Activated CD8-positive, alpha-beta T cell treated with anti-CD3 and anti-CD28 coated beads for 36 hours (primary cell): ENCODE results near the gene TSPAN1. TPM values are rescaled to one million over a fixed set of nuclear protein-coding genes. Genes with fewer than 3 reads are reported as not detected.
A peak's percentile ranks its signal among the peaks of the same experiment; 100 is the strongest.

ENCODE experiments used
- ATAC-seq: fragments of 200-7000 bp; cut with Tn5 transposase; one replicate; pipeline ENCODE4 v1.10.0; 2021; ENCODE audit warnings: mild to moderate bottlenecking, moderate library complexity
- CTCF ChIA-PET: fragments of 350-600 bp; sonication (Branson Sonifier 250); formaldehyde crosslinking; loops from one replicate; lab custom pipeline; 2021; ENCODE audit warnings: antibody characterized with exemption; lab: Charles Lee
- POLR2A ChIA-PET: fragments of 350-600 bp; sonication (Branson Sonifier 250); formaldehyde crosslinking; loops from one replicate; lab custom pipeline; 2021; ENCODE audit warnings: antibody characterized with exemption; lab: Charles Lee
- DNase-seq: peaks from one replicate; pipeline ENCODE4 v3.0.0-alpha.2; 2020
- H3K27ac Mint-ChIP-seq: one replicate; pipeline ENCODE4 v1.8.0; 2021; ENCODE audit warnings: mild to moderate bottlenecking, mixed read lengths
- H3K27me3 Mint-ChIP-seq: one replicate; pipeline ENCODE4 v1.8.0; 2021; ENCODE audit warnings: mixed read lengths
- H3K36me3 Mint-ChIP-seq: one replicate; pipeline ENCODE4 v1.8.0; 2021; ENCODE audit warnings: low read depth, mixed read lengths
- H3K4me1 Mint-ChIP-seq: one replicate; pipeline ENCODE4 v1.8.0; 2021; ENCODE audit warnings: low read depth, mixed read lengths
- H3K4me3 Mint-ChIP-seq: one replicate; pipeline ENCODE4 v1.8.0; 2021; ENCODE audit warnings: mild to moderate bottlenecking, moderate library complexity, mixed read lengths
- H3K9me3 Mint-ChIP-seq: one replicate; pipeline ENCODE4 v1.8.0; 2021; ENCODE audit warnings: mixed read lengths
- intact Hi-C: fragments of 100-400 bp; cut with micrococcal nuclease; formaldehyde crosslinking; loops from one replicate; pipeline ENCODE4 v1.10.0; 2022
- total RNA-seq, 2 experiments: library from RNA; stranded (reverse); gene quantifications; one replicate each; pipeline ENCODE4 v1.2.3, GENCODE V29; 2021
- TF ChIP-seq, protein P1 (sequence below): fragments of 200-600 bp; IDR thresholded peaks from one replicate; pipeline ENCODE4 v1.8.0; 2022; ENCODE audit warnings: antibody characterized with exemption, mild to moderate bottlenecking

Gene TSPAN1
- total RNA-seq, 2 experiments from 2014 or later: not detected

DNA sequence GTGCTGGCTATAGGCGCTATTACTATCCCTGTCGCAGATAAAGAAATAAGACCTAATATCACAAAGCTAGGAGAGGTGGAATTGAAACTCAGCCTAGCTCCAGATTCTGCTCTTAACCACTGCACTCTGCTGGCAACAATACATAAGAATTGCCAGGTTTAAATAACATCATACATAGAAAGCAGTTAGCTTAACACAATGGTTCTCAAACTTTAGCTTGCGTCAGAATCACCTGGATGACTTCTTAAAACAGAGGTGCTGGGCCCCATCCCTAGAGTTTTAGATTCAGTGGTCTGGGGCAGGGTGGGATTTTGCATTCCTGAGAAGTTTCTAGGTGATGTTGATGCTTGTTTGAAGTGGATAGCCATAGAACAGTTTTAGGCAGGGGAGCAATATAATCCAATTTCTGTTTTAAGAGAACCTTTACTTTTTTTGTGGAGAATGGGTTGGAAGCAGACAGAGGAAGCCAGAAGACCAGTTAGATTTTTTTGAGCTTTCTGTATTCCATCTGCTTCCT lies 24.4 kb downstream of the TSPAN1 start:
- peaks cover 1% of the 10 kb centered on the region for H3K27me3 Mint-ChIP-seq
- ChIA-PET CTCF (interaction anchor here (1.2 to 2.2 kb wide), 3 partner anchors 18 to 57 kb away, joined by 3 to 21 read pairs (median 3); no protein-coding TSS in a partner anchor), POLR2A (interaction anchor here (0.6 to 1.6 kb wide), 5 partner anchors 12 to 425 kb away, joined by 3 to 5 read pairs (median 3); no protein-coding TSS in a partner anchor)
- no peak for DNase-seq
- TF ChIP-seq, protein P1, sequence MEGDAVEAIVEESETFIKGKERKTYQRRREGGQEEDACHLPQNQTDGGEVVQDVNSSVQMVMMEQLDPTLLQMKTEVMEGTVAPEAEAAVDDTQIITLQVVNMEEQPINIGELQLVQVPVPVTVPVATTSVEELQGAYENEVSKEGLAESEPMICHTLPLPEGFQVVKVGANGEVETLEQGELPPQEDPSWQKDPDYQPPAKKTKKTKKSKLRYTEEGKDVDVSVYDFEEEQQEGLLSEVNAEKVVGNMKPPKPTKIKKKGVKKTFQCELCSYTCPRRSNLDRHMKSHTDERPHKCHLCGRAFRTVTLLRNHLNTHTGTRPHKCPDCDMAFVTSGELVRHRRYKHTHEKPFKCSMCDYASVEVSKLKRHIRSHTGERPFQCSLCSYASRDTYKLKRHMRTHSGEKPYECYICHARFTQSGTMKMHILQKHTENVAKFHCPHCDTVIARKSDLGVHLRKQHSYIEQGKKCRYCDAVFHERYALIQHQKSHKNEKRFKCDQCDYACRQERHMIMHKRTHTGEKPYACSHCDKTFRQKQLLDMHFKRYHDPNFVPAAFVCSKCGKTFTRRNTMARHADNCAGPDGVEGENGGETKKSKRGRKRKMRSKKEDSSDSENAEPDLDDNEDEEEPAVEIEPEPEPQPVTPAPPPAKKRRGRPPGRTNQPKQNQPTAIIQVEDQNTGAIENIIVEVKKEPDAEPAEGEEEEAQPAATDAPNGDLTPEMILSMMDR: no peak
- H3K27ac Mint-ChIP-seq: peak overlapping the region; percentile 15
- H3K4me3 Mint-ChIP-seq: peak overlapping the region; percentile 85
- no peaks in the 10 kb centered on the region for H3K36me3 Mint-ChIP-seq
- H3K9me3 Mint-ChIP-seq: no peaks in the 10 kb centered on the region
- intact Hi-C loops: no loop called here
- H3K4me1 Mint-ChIP-seq: peaks cover 20% of the 10 kb centered on the region
- ATAC-seq: no peak

DNA sequence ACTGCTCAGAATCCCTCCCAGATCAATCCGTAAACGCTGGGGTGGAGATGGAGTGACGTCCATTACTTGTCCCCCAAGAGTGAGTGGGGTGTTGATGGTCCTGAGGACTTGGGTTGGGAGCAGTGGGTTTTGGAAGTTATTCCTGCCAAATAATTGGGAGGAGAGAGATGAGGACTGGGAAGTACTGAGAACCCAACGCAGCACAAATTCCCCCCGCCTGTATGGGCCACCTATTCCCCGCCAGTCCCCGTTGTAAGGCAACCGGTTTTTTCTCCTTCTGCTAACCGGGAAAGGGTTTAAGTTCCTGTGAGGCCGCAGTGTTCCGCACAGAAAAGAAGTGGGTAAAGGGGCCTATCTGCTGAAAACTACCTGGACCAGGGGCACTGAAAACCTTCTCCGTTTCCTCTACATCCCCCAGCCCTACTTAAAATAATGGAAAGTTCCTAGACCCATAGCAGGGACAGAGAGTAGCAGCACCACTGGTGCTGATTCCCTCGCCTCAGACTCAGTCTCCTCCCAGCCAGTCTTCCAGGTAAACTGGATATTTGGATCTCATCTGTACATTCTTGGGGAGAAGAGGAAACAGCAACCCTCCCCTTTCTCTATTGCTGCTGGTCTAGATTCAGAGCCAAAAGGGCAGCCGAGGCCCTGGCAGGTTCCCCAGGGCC lies 29.0 kb downstream of the TSPAN1 start:
- Mint-ChIP-seq H3K4me3 (peak overlapping the region; percentile 76), H3K27ac (no peak overlapping the region), H3K4me1 (peaks cover 10% of the 10 kb centered on the region), H3K36me3 (no peaks in the 10 kb centered on the region), H3K9me3 (no peaks in the 10 kb centered on the region), H3K27me3 (peaks cover 1% of the 10 kb centered on the region)
- ATAC-seq: no peak
- DNase-seq: no peak
- ChIA-PET POLR2A (no interaction called here), CTCF (interaction anchor here (0.7 to 3.2 kb wide), 5 partner anchors 9 to 24 kb away, joined by 3 to 13 read pairs (median 5); no protein-coding TSS in a partner anchor)
- intact Hi-C loops: no loop called here
- TF ChIP-seq, protein P1: no peak

DNA sequence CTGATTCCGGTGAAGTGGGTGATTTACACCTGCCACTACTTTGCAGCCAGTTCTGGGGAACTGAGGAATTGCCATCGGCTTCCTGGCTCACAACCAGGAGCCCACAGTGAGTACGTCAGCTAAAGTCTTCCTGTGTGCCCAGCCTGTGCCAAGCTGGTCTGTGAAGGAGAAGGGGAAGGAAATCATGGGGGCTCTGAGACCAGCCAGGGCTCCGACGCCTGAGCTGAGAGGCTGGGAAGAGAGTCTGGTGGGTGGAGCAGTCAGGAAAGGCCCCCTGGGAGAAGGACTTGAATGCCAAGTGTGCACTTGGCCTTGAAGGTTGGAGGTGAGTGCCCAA lies 29.5 kb downstream of the TSPAN1 start:
- Mint-ChIP-seq H3K27ac (no peak overlapping the region), H3K4me3 (no peak overlapping the region), H3K27me3 (peaks cover 1% of the 10 kb centered on the region), H3K4me1 (peaks cover 7% of the 10 kb centered on the region), H3K9me3 (no peaks in the 10 kb centered on the region), H3K36me3 (no peaks in the 10 kb centered on the region)
- intact Hi-C loops: no loop called here
- DNase-seq (no peak), ATAC-seq (no peak)
- CTCF ChIA-PET: interaction anchor here (3.2 kb wide), 1 partner anchor 19 kb away, joined by 13 read pairs; no protein-coding TSS in a partner anchor
- TF ChIP-seq, protein P1: no peak
- POLR2A ChIA-PET: no interaction called here

DNA sequence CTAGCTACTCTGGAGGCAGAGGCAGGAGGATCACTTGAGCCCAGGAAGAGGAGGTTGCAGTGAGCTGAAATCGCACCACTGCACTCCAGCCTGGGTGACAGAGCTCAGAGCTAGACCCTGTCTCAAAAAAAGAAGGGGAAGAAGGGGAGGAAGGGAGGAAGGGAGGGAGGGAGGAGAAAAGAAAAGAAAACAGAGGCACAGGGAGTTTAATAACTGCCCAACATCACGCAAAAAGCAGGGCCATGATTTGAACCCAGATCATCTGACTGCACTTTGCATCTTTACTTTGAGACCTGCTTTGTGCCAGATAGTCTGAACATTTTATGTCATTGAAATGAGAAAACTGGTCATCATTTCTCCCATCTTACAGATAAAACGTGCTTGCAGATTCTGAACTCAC lies 30.3 kb downstream of the TSPAN1 start:
- ChIA-PET CTCF (interaction anchor here (3.2 kb wide), 1 partner anchor 19 kb away, joined by 13 read pairs; no protein-coding TSS in a partner anchor), POLR2A (interaction anchor here (0.6 to 0.9 kb wide), 2 partner anchors 41 to 565 kb away, joined by 3 to 4 read pairs; no protein-coding TSS in a partner anchor)
- TF ChIP-seq, protein P1: no peak
- Mint-ChIP-seq H3K9me3 (no peaks in the 10 kb centered on the region), H3K36me3 (no peaks in the 10 kb centered on the region), H3K4me3 (no peak overlapping the region), H3K4me1 (peaks cover 6% of the 10 kb centered on the region), H3K27me3 (peaks cover 1% of the 10 kb centered on the region), H3K27ac (no peak overlapping the region)
- intact Hi-C loops: no loop called here
- ATAC-seq (no peak), DNase-seq (no peak)

DNA sequence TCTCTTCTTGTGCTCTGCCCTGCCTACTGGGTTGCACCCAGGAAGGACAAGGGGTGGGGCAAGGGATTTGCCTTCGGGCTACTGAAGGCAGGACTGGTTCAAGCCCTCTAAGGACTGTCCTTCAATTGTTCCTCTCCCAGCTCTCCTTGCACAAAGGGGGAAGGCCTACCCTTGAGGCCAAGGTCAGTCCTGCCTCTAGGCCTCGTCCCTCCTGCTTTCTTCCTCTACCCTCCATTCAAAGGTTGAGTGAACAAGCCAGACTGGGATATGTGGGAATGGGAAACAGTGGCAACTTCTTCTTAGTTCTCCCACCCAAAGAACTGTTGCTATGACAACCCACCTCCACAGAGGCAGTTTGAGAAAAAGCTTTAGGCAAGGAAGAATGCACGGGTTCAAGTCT lies 30.9 kb downstream of the TSPAN1 start:
- TF ChIP-seq, protein P1: no peak
- ChIA-PET POLR2A (interaction anchor here (1.0 kb wide), 1 partner anchor 24 kb away, joined by 3 read pairs; no protein-coding TSS in a partner anchor), CTCF (interaction anchor here (3.2 kb wide), 1 partner anchor 18 kb away, joined by 13 read pairs; no protein-coding TSS in a partner anchor)
- Mint-ChIP-seq H3K27me3 (peaks cover 1% of the 10 kb centered on the region), H3K4me3 (no peak overlapping the region), H3K27ac (no peak overlapping the region), H3K36me3 (no peaks in the 10 kb centered on the region), H3K4me1 (peaks cover 6% of the 10 kb centered on the region), H3K9me3 (no peaks in the 10 kb centered on the region)
- ATAC-seq: no peak
- intact Hi-C loops: no loop called here
- no peak for DNase-seq
